ENCODE results near the gene DNPH1. TPM values are rescaled to one million over a fixed set of nuclear protein-coding genes. Genes with fewer than 3 reads are reported as not detected.
A peak's percentile ranks its signal among the peaks of the same experiment; 100 is the strongest.

The DNPH1 gene
- total RNA-seq, 4 donors from 2014 or later, result 57.0 to 88.1 (median 74.7) TPM

- ATAC-seq (ENCODE audit: low FRiP score) (peak; percentile 58), DNase-seq (ENCODE audit: low spot score) (peak; percentile 33)
- TF ChIP-seq CTCF (IDR thresholded peaks at IDR 0.05), result no peak
Observed at GRCh38 chr6:43263314-43264178, 34.3 kb upstream of the DNPH1 start.

GRCh38 chr6:43262780-43263313 lies 33.6 kb upstream of the DNPH1 start:
- ATAC-seq (ENCODE audit: low FRiP score) (no peak), DNase-seq (ENCODE audit: low spot score) (no peak)
- no peak for TF ChIP-seq CTCF (IDR thresholded peaks at IDR 0.05)

DNA sequence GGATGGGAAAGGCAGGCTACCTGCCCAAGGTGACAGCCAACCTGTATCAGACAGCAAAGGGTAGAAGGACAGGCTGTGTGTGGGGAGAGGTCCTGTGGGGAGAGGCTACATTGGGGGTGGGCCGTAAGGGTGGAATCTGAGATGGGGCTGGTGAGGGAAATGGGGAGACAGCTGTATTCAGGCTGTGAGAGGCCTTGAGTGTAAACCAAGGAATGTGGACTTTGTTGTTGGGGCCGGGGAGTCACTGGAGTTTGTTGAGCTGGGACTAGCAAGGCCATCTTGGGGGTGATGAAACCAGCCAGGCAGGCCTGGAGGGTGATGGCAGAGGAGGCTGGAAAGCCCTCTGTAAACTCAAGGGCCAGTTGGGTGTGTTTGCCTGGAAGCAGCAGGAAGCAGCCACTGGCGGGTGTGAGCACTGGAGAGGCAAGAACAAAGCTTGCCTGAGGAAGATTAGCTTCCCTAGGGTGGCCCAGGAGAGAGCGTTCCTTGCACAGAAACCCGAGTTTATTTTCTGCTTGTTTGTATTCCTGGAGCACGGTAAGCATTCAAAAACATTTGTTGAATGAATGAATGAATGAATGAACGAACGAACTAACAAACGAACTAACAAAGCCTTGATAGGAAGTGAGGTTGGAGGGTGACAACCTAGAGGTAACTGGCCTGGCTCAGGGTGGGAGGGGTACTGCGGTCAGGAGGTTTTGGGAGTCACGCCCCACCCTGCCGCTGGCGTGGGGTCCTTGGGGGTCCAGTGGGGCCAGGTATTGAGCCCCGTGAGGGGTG lies 32.9 kb upstream of the DNPH1 start:
- ATAC-seq (ENCODE audit: low FRiP score) (no peak), DNase-seq (ENCODE audit: low spot score) (no peak)
- TF ChIP-seq CTCF (IDR thresholded peaks at IDR 0.05), result no peak

- ATAC-seq (ENCODE audit: low FRiP score) (no peak), DNase-seq (ENCODE audit: low spot score) (no peak)
- TF ChIP-seq CTCF (IDR thresholded peaks at IDR 0.05), result no peak
Observed at GRCh38 chr6:43261198-43261597, 31.9 kb upstream of the DNPH1 start.

DNA sequence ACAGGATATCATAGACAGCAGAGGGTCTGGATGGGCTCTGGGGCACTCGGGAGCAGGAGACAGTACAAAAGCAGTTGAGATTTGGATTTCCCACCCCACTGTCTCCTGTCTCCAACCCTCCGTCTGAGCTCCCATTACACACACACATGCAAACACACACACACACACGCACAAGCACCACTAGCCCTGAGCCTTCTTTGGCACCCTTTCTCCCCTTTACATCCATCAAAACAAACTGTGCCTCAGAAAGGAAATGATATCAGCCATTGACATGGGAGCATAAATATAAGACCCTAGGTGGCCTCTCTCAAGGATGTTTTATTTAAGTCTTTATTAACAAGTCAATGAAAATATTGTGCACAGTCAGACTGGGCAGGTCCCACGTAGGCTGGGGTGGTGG lies 31.5 kb upstream of the DNPH1 start:
- ATAC-seq (ENCODE audit: low FRiP score) (no peak), DNase-seq (ENCODE audit: low spot score) (no peak)
- TF ChIP-seq CTCF (IDR thresholded peaks at IDR 0.05), result no peak

- no peak for DNase-seq (ENCODE audit: low spot score)
- TF ChIP-seq CTCF (IDR thresholded peaks at IDR 0.05), result no peak
- ATAC-seq (ENCODE audit: low FRiP score), result no peak
Observed at GRCh38 chr6:43258807-43259686, 29.8 kb upstream of the DNPH1 start.
